Activated T-helper 1 cell treated with anti-CD3 and anti-CD28 coated beads, Interleukin-12 subunit alpha, Interleukin-12 subunit beta, Interleukin-2, Interleukin-4 antibody, amounts not matched to agents 30 ng/mL and 10 ng/mL and 1 ng/mL, durations not matched to agents 14 hours and 24 hours and 36 hours (primary cell): ENCODE data around the gene ENOX1. TPM values are rescaled to one million over a fixed set of nuclear protein-coding genes. Genes with fewer than 3 reads are reported as not detected.

Experiments used
- DNase-seq: peaks from one replicate; pipeline ENCODE4 v3.0.0; 2021; ENCODE audit warnings: low spot score
- H3K27ac Mint-ChIP-seq: one replicate; pipeline ENCODE4 v1.8.0; 2021; ENCODE audit warnings: mild to moderate bottlenecking, mixed read lengths
- H3K27me3 Mint-ChIP-seq: one replicate; pipeline ENCODE4 v1.8.0; 2022; ENCODE audit warnings: mild to moderate bottlenecking, moderate library complexity, mixed read lengths; ENCODE audit not compliant: insufficient read depth
- H3K36me3 Mint-ChIP-seq: one replicate; pipeline ENCODE4 v1.8.0; 2021; ENCODE audit warnings: low read depth, mixed read lengths
- H3K4me1 Mint-ChIP-seq: one replicate; pipeline ENCODE4 v1.8.0; 2021; ENCODE audit warnings: low read depth, mixed read lengths
- H3K4me3 Mint-ChIP-seq: one replicate; pipeline ENCODE4 v1.8.0; 2021; ENCODE audit warnings: mild to moderate bottlenecking, moderate library complexity, mixed read lengths
- H3K9me3 Mint-ChIP-seq: one replicate; pipeline ENCODE4 v1.8.0; 2021; ENCODE audit warnings: mixed read lengths
- intact Hi-C: fragments of 100-400 bp; cut with micrococcal nuclease; formaldehyde crosslinking; loops from one replicate; pipeline ENCODE4 v1.15.1; 2024
- total RNA-seq: library from RNA; stranded (reverse); gene quantifications from 2 replicates; pipeline ENCODE4 v1.2.3, GENCODE V29; 2022

The ENOX1 gene
- total RNA-seq, 1 donor from 2014 or later = 0.08 TPM

GRCh38 chr13:43279696-43280095 is 507.1 kb downstream of the ENOX1 start:
- Mint-ChIP-seq H3K9me3 (no peaks in the 10 kb centered on the region), H3K4me3 (no peak overlapping the region), H3K36me3 (no peaks in the 10 kb centered on the region), H3K27ac (no peak overlapping the region), H3K27me3 (peaks cover 12% of the 10 kb centered on the region), H3K4me1 (no peaks in the 10 kb centered on the region)
- DNase-seq = no peak
- intact Hi-C loops = no loop called here

GRCh38 chr13:43278127-43278526 is 508.6 kb downstream of the ENOX1 start:
- Mint-ChIP-seq H3K4me3 (no peak overlapping the region), H3K4me1 (no peaks in the 10 kb centered on the region), H3K9me3 (no peaks in the 10 kb centered on the region), H3K27ac (no peak overlapping the region), H3K36me3 (no peaks in the 10 kb centered on the region), H3K27me3 (peaks cover 12% of the 10 kb centered on the region)
- DNase-seq = no peak
- intact Hi-C loops = no loop called here

GRCh38 chr13:43277142-43277541 is 509.6 kb downstream of the ENOX1 start:
- Mint-ChIP-seq H3K27me3 (peaks cover 11% of the 10 kb centered on the region), H3K4me1 (no peaks in the 10 kb centered on the region), H3K4me3 (no peak overlapping the region), H3K9me3 (no peaks in the 10 kb centered on the region), H3K27ac (no peak overlapping the region), H3K36me3 (no peaks in the 10 kb centered on the region)
- DNase-seq = no peak
- intact Hi-C loops = no loop called here

- no peaks in the 10 kb centered on the region for H3K4me1 Mint-ChIP-seq
- H3K36me3 Mint-ChIP-seq = no peaks in the 10 kb centered on the region
- peaks cover 5% of the 10 kb centered on the region for H3K27me3 Mint-ChIP-seq
- intact Hi-C loops = no loop called here
- H3K9me3 Mint-ChIP-seq = no peaks in the 10 kb centered on the region
- no peak overlapping the region for H3K4me3 Mint-ChIP-seq
- DNase-seq = no peak
- no peak overlapping the region for H3K27ac Mint-ChIP-seq
Measured at GRCh38 chr13:43274881-43275280, 511.9 kb downstream of the ENOX1 start.

GRCh38 chr13:43273362-43273761 is 513.4 kb downstream of the ENOX1 start:
- Mint-ChIP-seq H3K27ac (no peak overlapping the region), H3K4me3 (no peak overlapping the region), H3K36me3 (no peaks in the 10 kb centered on the region), H3K9me3 (no peaks in the 10 kb centered on the region), H3K27me3 (peaks cover 2% of the 10 kb centered on the region), H3K4me1 (no peaks in the 10 kb centered on the region)
- no peak for DNase-seq
- intact Hi-C loops = no loop called here

- DNase-seq = no peak
- Mint-ChIP-seq H3K36me3 (no peaks in the 10 kb centered on the region), H3K4me1 (no peaks in the 10 kb centered on the region), H3K4me3 (no peak overlapping the region), H3K9me3 (no peaks in the 10 kb centered on the region), H3K27me3 (peaks cover 2% of the 10 kb centered on the region), H3K27ac (no peak overlapping the region)
- intact Hi-C loops = no loop called here
Measured at GRCh38 chr13:43272851-43273250, 513.9 kb downstream of the ENOX1 start.

GRCh38 chr13:43271152-43271551 is 515.6 kb downstream of the ENOX1 start:
- Mint-ChIP-seq H3K9me3 (no peaks in the 10 kb centered on the region), H3K27ac (no peak overlapping the region), H3K4me3 (no peak overlapping the region), H3K36me3 (no peaks in the 10 kb centered on the region), H3K27me3 (peaks cover 5% of the 10 kb centered on the region), H3K4me1 (no peaks in the 10 kb centered on the region)
- no peak for DNase-seq
- intact Hi-C loops = no loop called here

- Mint-ChIP-seq H3K4me1 (no peaks in the 10 kb centered on the region), H3K27me3 (peaks cover 5% of the 10 kb centered on the region), H3K9me3 (no peaks in the 10 kb centered on the region), H3K36me3 (no peaks in the 10 kb centered on the region), H3K4me3 (no peak overlapping the region), H3K27ac (no peak overlapping the region)
- no peak for DNase-seq
- intact Hi-C loops = no loop called here
Measured at GRCh38 chr13:43270130-43270830, 516.5 kb downstream of the ENOX1 start.

- intact Hi-C loops = no loop called here
- Mint-ChIP-seq H3K36me3 (no peaks in the 10 kb centered on the region), H3K4me1 (no peaks in the 10 kb centered on the region), H3K9me3 (no peaks in the 10 kb centered on the region), H3K27me3 (peaks cover 5% of the 10 kb centered on the region), H3K27ac (no peak overlapping the region), H3K4me3 (no peak overlapping the region)
- DNase-seq = no peak
Measured at GRCh38 chr13:43269037-43269481, 517.7 kb downstream of the ENOX1 start.

GRCh38 chr13:43268632-43269031 is 518.1 kb downstream of the ENOX1 start:
- intact Hi-C loops = no loop called here
- no peak overlapping the region for H3K4me3 Mint-ChIP-seq
- H3K27ac Mint-ChIP-seq = no peak overlapping the region
- peaks cover 3% of the 10 kb centered on the region for H3K27me3 Mint-ChIP-seq
- no peaks in the 10 kb centered on the region for H3K36me3 Mint-ChIP-seq
- H3K9me3 Mint-ChIP-seq = no peaks in the 10 kb centered on the region
- DNase-seq = no peak
- H3K4me1 Mint-ChIP-seq = no peaks in the 10 kb centered on the region

- H3K36me3 Mint-ChIP-seq = no peaks in the 10 kb centered on the region
- intact Hi-C loops = no loop called here
- DNase-seq = no peak
- H3K27me3 Mint-ChIP-seq = peaks cover 3% of the 10 kb centered on the region
- no peaks in the 10 kb centered on the region for H3K4me1 Mint-ChIP-seq
- H3K4me3 Mint-ChIP-seq = no peak overlapping the region
- H3K9me3 Mint-ChIP-seq = no peaks in the 10 kb centered on the region
- H3K27ac Mint-ChIP-seq = no peak overlapping the region
Measured at GRCh38 chr13:43267916-43268315, 518.9 kb downstream of the ENOX1 start.

- H3K9me3 Mint-ChIP-seq = no peaks in the 10 kb centered on the region
- no peak for DNase-seq
- no peaks in the 10 kb centered on the region for H3K4me1 Mint-ChIP-seq
- H3K27ac Mint-ChIP-seq = no peak overlapping the region
- peaks cover 3% of the 10 kb centered on the region for H3K27me3 Mint-ChIP-seq
- intact Hi-C loops = no loop called here
- H3K4me3 Mint-ChIP-seq = no peak overlapping the region
- no peaks in the 10 kb centered on the region for H3K36me3 Mint-ChIP-seq
Measured at GRCh38 chr13:43266936-43267615, 519.7 kb downstream of the ENOX1 start.

GRCh38 chr13:43265028-43265427 is 521.7 kb downstream of the ENOX1 start:
- intact Hi-C loops = no loop called here
- H3K9me3 Mint-ChIP-seq = no peaks in the 10 kb centered on the region
- H3K27ac Mint-ChIP-seq = no peak overlapping the region
- DNase-seq = no peak
- no peak overlapping the region for H3K4me3 Mint-ChIP-seq
- H3K36me3 Mint-ChIP-seq = no peaks in the 10 kb centered on the region
- H3K27me3 Mint-ChIP-seq = peaks cover 3% of the 10 kb centered on the region
- no peaks in the 10 kb centered on the region for H3K4me1 Mint-ChIP-seq
